ENCODE results near the gene VAT1L.
"Not testable (repeated sequence)": the region's sequence is repeated elsewhere in the genome, so short reads cannot be mapped to it uniquely, and the experiment has no call there.

Gene VAT1L

DNA sequence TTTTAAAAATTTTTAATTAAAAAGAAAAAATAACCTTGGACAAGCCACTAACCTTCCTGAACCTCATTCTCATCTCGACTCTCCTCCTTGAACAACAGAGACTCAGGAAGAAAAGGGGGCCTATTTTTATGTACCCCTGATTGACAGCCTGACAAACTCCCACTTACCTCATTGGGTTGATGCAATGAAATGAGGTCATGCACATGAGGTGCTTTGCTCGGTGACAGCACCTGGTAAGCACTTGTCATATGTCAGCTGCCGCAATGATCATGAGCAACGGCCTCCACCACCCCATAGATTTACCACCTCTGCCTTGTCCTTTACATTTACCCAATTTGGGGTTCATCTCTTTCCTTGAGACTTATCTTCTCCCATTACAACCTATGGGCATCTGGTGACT lies 167.9 kb downstream of the VAT1L start:
- DNase-seq (ENCODE audit: low read depth) = no peak

DNA sequence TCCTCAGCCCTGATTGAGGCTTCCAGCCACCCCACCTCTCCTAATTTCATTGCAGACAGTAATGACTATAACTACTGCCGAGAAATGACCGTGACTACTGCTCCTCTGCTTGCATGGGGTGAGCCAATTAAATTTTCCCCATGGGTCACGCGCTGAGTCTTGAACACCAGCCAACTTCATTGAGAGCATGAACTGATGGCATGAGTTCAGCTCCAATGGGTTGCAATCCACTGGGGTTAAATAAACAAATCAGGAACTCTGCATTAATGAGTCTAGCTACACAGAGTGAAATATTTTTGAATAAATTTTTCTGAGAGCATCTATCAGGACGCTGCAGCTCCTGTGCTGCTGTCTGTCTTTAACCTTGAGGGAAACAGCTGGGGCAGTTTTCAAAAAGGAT lies 172.4 kb downstream of the VAT1L start:
- no peak for DNase-seq (ENCODE audit: low read depth)

DNA sequence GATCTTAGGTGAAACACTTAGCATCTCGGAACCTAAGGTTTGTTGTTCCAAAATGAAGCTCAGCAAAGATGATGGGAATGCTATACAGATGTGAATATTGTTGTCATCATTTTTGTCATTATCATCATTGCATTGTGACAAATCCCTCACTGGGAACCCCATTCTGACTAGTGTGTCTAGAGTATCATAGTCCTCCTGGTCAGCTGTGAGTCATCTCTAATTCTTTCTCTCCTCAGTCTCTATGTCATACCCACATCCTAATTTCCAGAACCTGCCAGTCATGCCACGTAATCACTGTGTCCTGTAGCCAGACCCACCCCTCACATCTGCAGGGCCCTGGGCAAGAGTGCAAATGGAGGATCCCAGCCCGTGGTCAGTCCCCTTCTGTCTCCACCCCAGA lies 173.4 kb downstream of the VAT1L start:
- DNase-seq (ENCODE audit: low read depth) = no peak

- DNase-seq (ENCODE audit: low read depth) = no peak
Observed at GRCh38 chr16:77962689-77963088, 174.3 kb downstream of the VAT1L start.

- no peak for DNase-seq (ENCODE audit: low read depth)
Observed at GRCh38 chr16:77963185-77964044, 175.1 kb downstream of the VAT1L start.

- no peak for DNase-seq (ENCODE audit: low read depth)
Observed at GRCh38 chr16:77965346-77965745, 177.0 kb downstream of the VAT1L start.

- no peak for DNase-seq (ENCODE audit: low read depth)
Observed at GRCh38 chr16:77967054-77967904, 178.9 kb downstream of the VAT1L start.

DNA sequence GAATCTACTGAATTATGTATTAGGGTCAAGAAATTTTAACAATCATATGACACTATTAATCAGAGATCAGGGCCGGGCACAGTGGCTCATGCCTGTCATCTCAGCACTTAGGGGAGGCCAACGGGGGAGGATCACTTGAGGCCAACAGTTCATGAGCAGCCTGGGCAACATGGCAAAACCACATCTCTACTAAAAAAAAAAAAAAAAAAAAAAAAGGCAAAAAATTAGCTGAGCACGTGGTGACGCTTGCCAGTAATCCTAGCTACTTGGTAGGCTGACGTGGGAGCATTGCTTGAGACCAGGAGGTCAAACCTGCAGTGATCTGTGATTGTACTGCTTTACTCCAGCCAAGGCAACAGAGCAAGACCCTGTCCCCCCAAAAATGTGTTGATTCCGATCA lies 181.5 kb downstream of the VAT1L start:
- no peak for DNase-seq (ENCODE audit: low read depth)

DNA sequence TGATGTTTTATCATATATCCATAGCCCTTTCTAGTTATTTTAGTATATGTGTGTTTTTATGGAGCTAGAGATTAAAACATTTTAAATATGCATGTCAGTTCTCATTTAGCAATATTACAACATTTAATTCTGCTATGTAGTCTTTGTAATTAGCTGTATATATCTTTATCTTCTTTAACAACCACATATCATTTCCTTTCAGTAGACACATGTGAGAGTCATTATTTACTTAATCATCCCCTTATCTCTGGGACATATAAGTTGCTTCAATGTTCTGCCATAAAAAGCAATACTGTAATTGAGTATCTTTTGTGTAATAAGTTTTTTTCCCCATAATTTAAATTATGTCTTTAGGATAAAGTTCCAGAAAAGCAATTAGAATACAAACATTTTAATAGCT lies 182.0 kb downstream of the VAT1L start:
- DNase-seq (ENCODE audit: low read depth) = no peak

DNA sequence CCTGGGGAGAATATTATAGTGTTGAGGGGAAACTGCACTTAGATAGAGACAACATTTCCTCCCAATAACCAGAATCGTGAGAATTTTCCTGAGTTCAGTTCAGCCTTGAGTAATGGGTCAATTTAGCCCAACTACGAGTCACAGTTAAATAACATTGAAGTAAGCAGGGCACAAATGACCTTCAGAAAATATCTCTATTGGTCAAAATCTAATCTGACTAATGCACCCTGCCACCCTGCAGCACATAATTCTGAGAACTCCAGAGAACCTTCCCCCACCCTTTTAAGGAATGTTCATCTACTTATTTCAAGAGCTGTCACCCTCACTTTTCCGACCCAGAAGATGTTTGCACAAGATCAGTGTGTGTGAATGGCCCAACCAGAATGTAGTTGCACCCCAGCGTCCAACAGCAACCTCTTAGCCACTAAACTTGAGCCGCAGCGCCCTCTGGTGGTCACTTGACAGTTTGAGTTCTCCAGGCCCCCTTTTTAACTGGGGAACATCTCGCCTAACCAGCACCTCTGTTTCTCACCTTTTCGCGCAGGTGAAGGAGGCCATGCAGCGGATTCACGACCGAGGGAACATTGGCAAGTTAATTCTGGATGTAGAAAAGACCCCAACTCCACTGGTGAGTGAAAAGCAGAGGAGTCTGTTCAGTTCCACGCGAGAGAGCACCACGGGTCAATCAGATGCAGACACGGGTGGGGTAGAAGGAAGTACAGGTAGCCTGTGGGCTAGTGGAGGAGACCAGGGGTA lies 183.1 kb downstream of the VAT1L start:
- peak; percentile 55 for DNase-seq (ENCODE audit: low read depth)

DNA sequence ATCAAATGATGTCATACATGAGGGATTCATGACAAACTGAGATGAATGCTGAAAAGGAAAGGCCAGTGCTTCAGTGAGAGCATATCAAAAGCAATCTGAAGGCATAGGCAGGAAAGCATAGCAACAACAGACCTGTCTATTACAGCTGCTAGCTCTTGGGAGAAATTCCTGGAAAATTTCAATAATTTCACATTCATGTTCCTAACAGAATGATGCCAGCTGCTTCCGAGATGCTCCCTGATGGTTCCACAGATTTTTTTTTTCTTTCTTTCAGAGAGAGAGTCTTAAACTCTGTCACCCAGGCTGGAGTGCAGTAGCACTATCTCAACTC lies 183.7 kb downstream of the VAT1L start:
- no peak for DNase-seq (ENCODE audit: low read depth)

DNA sequence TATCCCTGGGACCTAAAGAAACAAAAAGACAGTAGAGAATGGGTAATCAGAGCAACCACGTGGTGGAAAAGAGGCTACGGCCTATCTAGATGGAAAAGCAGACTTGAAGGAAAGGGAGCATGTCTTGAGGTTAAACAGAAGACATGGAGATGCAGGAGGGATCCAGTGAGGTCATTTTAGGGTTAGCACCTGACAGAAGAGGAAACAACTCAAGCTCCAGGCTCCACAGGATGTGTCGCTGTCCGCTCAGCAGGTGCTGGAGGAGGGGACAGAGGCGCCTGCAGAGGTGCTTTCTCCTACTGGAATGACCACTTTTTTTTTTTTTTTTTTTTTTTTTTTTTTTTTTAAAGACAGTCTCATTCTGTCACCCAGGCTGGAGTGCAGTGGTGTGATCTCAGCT lies 186.5 kb downstream of the VAT1L start:
- DNase-seq (ENCODE audit: low read depth) = no peak

DNA sequence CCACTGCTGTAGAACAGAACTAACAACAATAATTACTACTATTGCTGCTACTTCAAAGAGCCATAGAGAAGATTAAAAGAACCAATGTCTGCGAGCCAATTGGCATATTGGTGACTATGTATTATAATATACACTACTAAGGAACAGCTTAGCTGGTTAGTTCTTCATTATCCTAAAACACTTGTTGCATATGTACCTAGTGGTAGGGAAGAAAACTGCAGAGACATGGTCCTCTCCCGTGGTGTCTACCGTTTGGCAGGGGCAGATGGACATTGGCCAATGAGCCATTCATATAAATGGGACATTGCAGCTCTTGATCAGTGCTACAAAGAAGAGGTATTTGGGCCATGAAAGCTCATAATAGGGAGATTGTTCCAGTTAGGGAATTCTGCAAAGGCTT lies 187.6 kb downstream of the VAT1L start:
- no peak for DNase-seq (ENCODE audit: low read depth)

GRCh38 chr16:77977339-77977738 lies 189.0 kb downstream of the VAT1L start:
- DNase-seq (ENCODE audit: low read depth) = no peak

DNA sequence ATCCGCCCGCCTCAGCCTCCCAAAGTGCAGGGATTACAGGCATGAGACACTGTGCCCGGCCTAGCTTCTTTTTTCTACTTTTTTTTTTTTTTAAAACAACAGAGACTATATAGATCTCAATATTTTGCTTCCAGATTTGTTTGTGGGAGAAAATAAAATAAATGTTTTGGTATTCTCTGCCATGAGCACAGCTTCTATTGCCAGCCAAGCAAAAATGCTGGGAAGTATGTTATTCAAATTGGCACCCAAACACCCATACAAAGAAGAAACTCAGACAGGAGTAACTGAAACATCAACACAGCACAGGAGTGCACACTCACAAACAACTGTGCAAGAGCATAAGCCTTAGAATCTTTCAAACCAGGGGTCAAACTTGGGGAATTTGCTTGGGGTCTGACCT lies 196.7 kb downstream of the VAT1L start:
- DNase-seq (ENCODE audit: low read depth) = no peak

DNA sequence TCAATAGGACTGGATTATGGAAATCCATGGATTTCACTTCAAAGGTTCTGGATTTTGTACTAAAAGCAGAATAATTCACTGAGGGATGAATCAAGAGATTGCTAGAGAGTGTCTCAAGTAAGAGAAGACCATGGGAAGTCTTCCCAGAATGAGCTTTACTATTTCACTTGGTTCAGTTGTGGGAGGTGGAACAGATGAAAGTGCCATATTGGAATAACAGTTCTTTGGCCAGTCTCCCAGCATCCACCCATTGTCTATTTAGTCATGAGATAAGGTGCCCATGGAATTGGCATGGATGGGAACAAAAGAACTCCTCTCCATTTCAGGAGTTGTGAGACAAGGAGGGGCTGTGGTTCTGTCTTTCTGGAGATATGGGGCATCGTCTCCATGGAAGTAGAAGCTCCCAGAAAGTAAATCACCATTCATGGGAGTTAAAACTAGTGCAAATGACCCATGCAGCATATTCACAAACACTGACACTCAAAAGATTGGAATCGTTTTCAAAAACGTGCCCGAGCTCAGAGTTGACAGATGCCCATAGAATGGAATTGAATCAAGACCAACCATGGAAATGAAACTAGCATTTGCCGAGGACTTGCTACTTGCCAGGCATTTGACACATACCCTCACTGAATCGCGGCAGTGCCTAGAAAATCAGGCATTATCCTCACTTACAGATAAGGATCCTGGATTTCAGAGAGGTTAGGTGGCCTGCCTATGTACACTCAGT lies 197.8 kb downstream of the VAT1L start:
- DNase-seq (ENCODE audit: low read depth) = no peak

DNA sequence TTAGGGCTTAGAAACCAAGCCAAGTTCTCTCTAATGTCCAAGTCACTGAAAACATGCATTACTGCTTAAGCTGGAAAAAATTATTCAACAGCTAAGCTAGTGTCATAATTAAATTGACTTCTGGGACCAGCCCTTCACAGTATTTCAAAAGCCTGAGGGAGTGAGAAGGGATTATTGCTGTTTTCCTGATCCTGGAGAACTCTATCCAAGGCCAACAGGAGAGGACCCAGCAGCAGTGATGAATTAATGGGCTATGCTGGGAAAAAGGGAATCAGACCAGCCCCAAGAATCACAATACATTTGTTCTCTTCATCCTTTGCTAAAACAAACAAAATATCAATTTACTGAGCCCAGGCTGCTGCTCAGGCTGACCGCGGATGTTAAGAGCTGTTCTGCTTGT lies 199.4 kb downstream of the VAT1L start:
- DNase-seq (ENCODE audit: low read depth) = no peak

GRCh38 chr16:77989846-77990245 lies 201.5 kb downstream of the VAT1L start:
- no peak for DNase-seq (ENCODE audit: low read depth)

DNA sequence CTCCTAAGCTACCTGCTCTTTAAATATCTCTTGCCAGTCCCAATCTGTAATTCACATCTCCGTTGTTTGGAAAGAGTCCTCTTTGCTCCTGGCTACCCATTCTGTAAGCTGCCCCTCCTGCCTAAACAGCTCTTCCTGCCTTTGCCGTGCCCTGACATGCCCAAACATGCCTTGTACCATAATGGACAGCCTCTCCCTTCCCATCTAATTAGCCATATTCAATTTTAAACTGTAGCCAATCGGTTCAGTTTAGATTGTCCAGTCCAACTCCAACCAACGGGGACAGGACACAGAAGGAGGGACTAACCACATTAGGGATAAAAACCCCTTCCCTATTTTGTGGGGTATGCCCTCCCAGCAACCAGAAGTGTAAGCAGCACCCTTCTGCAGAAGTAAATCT lies 203.3 kb downstream of the VAT1L start:
- no peak for DNase-seq (ENCODE audit: low read depth)

DNA sequence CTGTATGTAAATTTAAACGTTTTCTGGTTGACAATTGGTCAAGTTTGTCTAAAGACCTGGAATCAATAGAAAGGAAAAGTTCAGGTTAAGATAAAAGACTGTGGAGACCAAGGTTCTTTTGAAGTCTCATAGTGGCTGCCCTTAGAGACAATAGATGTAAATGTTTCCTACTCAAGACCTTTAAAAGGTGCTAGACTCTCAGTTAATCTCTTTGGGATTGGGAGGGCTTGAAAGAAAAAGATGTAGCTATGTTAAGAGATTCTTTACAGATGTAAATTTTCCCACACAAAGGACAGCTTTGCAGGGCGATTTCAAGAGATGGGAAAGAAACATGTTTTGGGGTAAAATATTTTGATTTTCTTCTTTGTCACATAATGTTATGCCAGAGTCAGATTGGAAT lies 204.0 kb downstream of the VAT1L start:
- DNase-seq (ENCODE audit: low read depth) = not testable (repeated sequence)

DNA sequence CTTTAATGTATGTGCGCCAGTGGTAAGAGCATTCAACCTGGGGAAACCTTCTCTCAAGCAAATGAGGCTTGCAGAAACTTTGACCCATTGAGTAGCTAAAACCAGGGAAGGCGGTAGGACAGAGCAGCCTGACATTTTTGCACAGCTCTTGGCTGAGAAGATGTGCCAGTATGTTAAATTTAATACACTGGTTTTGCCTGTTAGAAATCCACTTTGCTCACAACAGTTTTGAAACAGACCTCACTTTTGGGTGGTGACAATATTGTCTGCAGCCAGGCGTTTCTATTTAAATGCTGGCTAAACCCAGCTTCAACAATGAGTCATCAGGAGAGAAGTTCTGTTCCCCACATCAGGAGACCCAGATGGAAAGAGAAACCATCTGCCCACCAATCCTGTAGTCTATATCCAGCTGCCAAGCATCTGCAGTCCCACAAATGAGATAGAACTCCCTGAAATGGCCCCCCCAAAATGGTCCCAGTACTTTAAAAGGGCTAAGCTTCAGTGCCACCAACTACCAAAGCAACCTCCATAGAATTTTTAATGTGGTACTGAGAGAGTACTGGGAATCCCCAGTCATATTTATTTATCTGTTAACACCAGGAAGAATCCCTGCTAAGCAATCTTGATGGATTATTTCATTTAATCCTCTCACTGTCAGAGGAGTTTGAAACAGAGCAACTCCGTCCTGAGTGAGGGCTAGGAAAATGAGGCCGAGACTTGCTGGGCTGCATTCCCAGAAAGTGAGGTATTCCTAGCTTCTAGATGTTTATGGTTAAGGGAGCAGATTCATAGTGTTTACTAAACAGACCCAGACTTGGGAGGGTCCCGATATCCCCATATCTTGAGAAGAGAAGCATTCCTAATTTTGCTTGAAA lies 205.0 kb downstream of the VAT1L start:
- DNase-seq (ENCODE audit: low read depth) = no peak
